GM13976 (cell line): ENCODE measurements around the gene IL17RE.
"Not testable (repeated sequence)": the region's sequence is repeated elsewhere in the genome, so short reads cannot be mapped to it uniquely, and the experiment has no call there.

Experiments
- DNase-seq: peaks from one replicate; pipeline ENCODE4 v3.0.0; 2012; ENCODE audit warnings: low spot score
- CTCF ChIP-seq: IDR thresholded peaks from 2 replicates; pipeline ENCODE4 v1.5.1; 2012; ENCODE audit warnings: borderline replicate concordance, mild to moderate bottlenecking; ENCODE audit not compliant: insufficient read depth; ENCODE audit errors: extremely low read depth, missing control alignments, control extremely low read depth
- in situ Hi-C: fragments of 300-500 bp; cut with MboI; formaldehyde crosslinking; loops from one replicate; pipeline ENCODE4 v1.12.0; 2022; ENCODE audit warnings: low sequenced_read_pairs, mixed read lengths, inconsistent platforms; ENCODE audit not compliant: unreplicated experiment

Gene IL17RE

GRCh38 chr3:9937486-9938238, 35.0 kb downstream of the IL17RE start:
- DNase-seq, result no peak
- in situ Hi-C loops, result no loop called here
- TF ChIP-seq CTCF, result no peak

- no peak for TF ChIP-seq CTCF
- in situ Hi-C loops, result no loop called here
- no peak for DNase-seq
Measured at GRCh38 chr3:9938966-9939365, 36.3 kb downstream of the IL17RE start.

- in situ Hi-C loops, DNase-seq: not testable (repeated sequence)
Measured at GRCh38 chr3:9939906-9940305, 37.3 kb downstream of the IL17RE start.

GRCh38 chr3:9940746-9941145, 38.1 kb downstream of the IL17RE start:
- in situ Hi-C loops, result no loop called here
- DNase-seq, result no peak
- no peak for TF ChIP-seq CTCF

- in situ Hi-C loops, result no loop called here
- DNase-seq, result no peak
- no peak for TF ChIP-seq CTCF
Measured at GRCh38 chr3:9942164-9942563, 39.5 kb downstream of the IL17RE start.

GRCh38 chr3:9942934-9943690, 40.5 kb downstream of the IL17RE start:
- in situ Hi-C loops, result no loop called here
- no peak for DNase-seq
- TF ChIP-seq CTCF, result no peak

- in situ Hi-C loops, result no loop called here
- DNase-seq, result no peak
- TF ChIP-seq CTCF, result no peak
Measured at GRCh38 chr3:9944271-9944670, 41.6 kb downstream of the IL17RE start.
